NCI-H1694 treated with DMSO at 0.1 percent for 48 hours (cell line): ENCODE measurements around the gene NPAS2.

Experiments
- DNase-seq: peaks from one replicate; lab custom pipeline; 2025; lab: John Stamatoyannopoulos, UW

The NPAS2 gene

DNA sequence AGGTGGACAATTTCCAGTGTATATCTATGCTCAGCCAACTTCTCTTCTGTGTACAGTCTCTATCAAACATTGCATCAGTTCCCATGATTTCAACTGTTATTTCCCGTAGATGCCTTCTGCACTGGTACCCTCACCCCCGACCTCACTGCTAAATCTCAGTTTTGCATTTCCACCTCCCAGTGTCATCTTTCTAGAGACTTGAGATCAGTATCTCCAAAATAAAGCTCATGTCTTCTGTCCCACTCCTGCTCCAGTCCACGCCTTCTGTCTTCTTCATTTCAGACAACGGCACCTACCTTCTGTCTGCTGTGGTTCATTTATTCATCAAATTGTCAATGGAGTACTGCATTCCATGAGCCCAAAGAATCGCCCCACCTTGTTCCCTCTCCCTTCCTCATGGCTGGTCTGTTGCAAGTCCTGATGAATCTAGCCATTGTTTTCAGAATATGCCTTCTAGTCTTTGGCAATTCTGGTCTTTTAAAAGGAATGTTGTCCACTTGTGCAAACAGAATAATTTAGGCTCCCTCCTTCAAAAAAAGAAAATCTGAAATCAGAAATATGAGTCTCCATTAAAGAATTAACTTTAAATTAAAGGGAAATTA is 23.3 kb upstream of the NPAS2 start:
- no peak for DNase-seq

DNA sequence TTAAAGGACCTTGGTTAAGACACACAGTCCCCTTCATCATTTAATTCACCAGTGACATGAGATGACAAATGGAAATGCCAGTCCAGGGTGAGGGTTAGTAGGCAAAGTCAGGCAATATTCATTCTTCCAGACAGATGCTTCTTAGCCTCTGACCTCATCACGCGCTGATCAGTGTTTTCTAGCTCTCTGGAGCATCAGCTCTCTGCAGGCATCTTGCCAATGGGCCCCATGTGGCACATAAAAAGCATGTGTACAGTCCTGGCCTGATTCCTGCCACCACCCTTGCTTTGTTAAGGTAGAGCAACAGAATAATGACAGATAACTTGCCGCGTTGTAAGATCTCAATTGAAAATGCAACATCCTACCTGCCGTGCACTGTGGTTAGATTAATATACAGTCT is 20.3 kb upstream of the NPAS2 start:
- DNase-seq, result no peak

DNA sequence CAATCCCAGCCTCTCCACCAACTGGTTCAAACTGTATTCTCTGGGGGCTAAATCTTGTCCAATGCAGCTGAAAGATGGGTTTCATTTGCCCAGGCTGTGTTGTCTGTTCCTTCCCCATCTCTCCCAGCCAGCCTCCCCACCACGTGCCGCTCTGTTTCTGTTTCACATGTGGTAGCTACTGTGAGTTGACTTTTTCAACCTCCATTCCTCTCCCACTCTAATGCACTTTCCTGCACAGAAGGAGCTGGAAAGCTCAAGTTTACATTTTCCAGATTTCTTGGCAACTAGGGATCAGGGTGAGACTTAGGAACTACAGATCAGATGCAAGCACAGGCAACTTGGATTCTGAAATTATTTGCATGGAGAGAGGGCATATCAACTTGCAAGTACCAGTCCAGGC is 19.0 kb upstream of the NPAS2 start:
- DNase-seq, result no peak

DNA sequence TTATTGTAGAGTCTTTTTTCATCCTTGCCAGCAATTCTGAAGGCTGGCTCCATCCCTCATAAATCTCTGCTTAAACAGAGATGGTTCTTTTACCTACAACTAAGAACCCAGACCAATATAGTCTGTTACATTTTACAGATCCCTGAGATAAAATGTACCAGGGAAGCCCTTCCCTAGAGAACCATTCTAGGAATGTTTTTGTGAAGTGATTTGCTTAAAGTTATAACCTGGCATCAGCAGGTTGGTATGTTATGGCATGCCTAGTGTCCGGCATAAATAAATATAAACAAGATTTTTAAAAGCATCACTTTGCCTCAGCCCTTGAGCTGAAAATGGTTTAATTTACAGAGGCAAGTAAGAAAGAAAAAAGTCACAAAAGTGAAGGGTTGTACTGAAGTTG is 18.5 kb upstream of the NPAS2 start:
- DNase-seq, result no peak

DNA sequence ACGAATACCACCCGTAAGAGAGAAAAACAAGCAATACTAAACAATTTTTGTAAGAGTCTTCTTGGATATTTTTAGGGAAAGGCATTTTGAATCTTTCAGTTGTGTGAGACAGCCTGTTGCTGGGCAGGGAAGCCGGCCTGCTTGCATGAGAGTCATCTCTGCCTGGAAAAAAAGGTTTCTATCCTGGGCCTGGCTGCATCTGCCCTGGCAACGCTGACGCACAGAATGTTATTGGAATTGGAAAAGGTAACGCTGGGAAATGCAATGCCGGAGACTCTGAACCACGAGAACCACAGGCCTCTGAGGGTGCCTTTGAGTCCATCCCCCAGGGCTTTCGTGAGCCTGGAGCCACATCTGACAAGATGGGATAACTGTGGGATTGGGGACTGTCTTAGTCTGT is 17.9 kb upstream of the NPAS2 start:
- no peak for DNase-seq

DNA sequence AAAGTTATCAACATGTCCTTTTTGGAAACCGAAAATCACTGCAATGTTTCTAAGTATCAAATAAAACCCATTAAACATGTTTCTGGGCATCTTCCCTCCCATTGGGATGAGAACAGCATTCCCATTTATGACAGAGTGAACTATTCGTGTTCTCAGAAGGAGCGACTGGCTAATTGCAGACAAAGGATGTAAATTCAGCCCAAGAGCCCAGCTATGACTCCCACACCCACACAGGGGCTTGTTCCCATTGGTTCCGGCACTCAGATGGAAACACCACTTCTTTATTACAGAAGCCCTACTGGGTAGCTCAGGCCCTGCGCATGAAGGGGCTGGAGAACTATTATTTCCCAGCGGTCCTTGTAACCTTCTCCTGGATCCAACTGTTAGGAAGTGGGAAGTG is 16.6 kb upstream of the NPAS2 start:
- DNase-seq, result no peak

DNA sequence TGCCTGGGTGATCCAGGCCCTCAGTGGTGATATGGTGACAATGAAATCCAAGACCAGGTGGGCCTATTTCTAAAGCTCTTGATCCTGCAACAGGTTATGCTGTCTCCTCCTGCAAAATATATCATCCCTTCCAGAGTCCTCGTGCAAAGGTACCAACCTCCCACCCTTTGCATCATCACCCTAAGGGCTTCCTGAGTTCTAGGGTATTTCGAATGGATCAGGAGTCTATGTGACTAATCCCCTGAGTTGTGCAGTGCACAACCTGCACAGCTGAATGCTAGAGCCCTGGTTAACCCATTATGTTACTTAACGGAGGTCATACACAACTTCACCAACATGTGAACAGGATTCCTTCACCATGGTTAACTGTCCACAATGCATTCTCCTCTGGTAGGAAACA is 13.4 kb upstream of the NPAS2 start:
- DNase-seq, result no peak

DNA sequence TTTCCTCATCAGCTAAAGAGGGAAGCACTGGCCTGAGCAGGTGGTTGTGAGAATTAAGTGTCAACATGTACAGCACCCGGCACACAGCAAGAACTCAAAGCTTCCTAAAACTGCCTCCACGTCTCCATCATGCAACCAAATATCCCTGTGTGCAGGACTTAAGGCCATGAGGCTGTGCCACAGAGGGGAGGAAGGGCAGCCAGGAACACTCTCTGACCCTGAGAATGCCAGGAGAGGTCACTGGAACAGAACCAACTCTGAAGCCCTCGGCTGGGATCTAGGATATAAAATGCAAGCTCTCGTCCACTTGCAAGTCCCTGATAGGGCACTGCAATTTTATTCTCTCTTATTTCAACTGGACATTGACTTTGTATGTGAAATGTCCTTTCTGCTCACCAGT is 12.2 kb upstream of the NPAS2 start:
- DNase-seq, result no peak

DNA sequence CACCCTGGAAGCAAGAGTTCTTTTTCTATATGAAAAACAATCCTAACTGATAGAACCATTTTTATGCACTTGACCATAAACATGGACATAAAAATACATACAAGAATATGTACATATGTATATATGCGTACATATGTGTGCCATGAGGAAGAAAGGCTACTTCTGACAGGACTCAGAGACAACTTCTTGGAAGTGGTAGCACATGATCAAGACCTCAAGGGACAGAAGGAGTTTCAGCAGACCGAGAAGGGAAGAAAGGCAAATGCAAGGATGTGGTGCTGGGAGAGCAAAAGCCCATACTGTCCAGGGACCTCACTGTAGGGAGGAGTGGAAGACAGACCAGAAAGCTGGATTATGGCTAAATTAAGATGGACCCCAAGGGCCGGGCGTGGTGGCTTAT is 11.4 kb upstream of the NPAS2 start:
- DNase-seq, result no peak

DNA sequence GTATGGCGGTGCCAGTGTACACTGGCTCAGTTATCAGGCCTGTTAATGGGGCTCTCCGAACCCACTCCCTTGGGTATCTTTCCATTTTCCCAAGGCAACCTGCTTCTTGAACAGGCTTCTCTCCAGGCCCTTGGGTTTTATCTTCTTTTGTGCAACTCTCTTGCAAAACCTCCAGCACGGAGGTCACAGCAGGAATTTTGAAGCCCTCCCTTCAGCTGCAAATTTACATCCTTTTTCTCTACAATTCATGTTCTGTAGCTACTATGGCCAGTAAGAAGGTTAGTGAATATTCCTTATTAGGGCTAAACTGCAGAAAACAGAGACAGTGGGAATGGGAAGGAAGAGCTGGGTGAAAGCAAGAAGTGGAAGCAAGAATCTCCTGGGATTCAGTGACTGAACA is 10.4 kb upstream of the NPAS2 start:
- no peak for DNase-seq

DNA sequence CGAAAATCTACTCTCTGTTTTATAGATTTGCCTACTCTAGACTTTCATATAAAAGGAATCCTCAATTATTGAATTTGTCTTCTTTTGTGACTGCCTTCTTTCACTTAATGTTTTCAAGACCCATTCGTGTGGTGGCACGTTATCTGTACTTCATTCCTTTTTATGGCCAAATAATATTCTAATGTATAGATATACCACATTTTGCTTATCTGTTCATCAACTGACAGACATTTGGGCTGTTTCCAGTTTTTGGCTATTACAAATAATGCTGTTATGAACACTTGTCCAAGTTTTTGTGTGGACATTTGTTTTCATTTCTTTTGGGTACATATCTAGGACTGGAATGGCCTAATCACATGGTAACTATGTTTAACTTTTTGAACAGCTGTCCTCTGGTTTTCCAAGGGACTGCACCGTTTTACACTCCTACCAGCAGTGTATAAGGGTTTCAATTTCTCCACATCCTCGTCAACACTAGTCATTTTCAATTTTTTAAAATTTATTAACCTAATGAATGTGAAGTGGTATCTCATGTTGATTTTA is 9.3 kb upstream of the NPAS2 start:
- DNase-seq, result no peak

DNA sequence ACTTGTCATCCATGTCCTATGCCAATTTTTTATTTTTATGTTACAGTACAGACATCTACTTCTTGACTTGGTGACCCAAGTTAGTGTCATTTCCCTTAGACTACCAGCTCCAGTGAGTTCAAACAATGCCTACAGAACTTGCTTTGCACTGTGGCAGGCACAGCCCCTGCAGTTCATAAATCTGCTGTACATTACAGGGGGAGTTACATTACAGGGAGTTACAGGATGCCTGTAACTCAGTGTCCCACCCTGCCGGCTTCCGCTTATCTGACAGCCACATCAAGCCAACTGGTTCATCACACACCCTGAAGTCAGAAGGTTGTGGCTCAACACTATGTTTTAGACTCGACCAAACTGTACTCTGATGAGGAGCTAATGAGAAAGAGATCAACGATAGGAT is 7.8 kb upstream of the NPAS2 start:
- DNase-seq, result no peak

DNA sequence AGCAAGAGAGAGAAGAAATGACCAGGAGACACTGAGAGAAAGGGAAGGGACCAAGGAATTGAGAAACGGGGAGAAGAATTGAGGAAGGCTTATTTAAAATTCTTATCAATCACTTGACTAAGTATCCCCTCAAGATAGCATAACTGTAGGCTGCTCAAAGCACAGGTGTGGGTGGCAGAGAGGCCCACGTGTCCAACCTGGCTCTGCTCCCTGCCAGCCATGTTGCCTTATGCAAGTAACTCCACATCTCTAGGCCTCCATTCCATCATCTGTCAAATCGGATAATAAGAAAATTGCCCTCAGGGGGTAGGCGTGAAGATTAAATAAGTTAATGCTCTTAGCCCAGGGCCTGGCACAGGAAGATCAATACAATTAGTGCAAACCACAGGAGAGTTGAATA is 7.4 kb upstream of the NPAS2 start:
- no peak for DNase-seq

DNA sequence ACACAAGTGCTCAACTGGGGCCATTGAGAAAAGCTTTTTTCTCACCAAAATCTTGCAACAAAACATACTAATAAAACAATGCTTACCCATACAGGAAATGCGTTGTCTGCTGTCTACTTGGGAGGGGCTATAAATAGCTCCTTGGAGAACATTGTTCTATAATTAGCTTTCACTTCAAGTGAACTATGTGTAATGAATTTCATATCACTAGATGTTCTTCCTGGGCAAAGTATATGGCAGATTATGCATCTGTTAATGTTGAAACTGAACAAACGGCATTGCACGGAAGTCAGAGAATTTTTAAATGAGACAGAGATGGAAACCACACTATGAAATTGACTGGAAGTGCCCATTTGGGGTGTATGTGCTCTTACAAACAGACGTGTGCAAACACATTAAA is 6.4 kb upstream of the NPAS2 start:
- no peak for DNase-seq

DNA sequence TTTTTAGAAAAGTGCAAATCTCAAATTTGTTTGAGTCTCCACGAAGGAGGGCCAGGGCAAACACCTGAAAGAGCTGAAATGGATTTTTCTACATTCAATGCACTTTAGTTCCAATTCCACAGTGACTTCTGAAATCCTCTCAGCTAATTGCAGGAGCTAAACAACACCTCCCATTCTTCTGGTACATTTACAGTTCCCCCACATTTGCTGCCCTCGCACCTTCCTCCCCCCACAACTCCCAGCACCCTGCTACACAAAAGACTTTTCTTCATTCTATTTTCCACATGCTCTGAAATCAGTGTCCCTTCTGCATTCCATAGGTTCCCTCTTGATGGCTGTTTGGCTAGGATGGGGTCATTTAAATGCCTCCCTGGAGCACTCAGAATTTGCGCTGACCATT is 5.9 kb upstream of the NPAS2 start:
- no peak for DNase-seq

DNA sequence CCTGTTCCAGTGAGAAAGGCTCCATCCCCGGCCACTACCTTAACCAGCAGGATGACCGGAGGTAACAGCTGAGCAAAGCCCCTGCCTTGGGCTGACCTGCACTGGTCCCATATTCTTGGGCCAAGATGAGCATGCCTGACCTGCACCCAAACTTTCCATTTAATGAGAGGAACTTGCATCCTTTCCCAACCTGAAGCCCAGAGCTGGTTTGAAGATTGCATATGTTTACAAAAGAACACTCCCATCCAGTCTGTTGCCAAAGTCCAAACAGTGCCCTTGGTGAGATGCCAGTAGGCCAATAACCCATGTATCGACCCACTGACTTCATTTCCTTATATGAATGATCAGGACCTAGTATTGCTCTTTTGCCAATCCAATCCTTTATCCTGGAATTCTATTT is 5.5 kb upstream of the NPAS2 start:
- no peak for DNase-seq

DNA sequence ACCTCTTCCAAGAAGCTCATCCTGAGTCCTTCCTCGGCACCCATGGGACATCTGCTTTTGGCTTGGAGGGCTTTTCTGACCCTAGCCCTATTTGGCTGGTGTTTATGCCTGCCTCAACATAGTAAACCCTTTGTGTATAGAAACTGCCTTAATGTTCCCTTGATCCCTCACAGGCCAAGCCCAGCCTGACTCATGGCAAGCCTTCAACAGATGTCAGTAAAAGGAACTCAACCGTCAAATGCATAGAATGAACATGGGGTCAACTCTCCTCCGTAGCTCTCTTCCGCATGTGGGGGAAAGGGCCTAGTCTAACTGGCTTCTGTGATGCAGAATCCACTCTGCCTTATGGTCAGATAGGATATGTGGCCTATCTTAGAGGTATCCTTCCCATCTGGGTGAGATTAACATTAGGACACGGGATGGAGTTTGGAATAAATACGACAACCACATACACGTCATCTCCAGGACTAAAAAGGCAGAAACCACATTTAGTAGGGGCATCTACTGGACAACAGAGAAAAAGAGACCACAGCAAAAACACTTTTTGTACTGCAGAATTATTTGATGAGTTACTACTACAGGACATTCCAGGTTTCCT is 2.5 kb upstream of the NPAS2 start:
- DNase-seq, result no peak

DNA sequence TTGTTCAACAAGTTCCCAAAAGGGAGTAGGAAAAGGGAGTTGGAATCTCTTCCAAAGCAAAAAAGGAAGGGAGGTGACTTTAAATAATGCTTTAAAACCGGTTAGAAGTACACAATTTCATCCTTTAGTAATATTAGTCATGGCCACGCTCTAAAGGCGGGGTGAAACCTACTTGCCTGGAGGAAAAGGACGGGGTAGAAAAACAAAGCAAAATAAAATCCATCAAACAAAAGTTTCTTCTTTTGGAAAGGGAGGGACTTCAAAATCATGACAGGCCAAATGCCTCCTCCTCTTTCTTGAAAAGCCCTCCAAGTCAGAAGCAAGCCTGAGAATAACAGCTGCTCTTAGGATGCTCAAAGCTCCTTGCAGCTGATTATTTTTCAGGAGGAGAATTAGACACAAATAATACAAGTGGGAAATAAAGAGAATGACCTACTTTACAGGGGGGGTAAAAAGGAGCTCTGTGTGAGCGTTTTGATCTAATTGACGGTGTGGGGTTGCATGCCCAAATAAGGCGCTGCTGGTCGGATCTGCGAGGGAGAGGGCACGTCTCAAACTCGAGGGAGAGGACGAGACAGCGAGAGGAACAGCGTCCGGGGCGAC is 1.8 kb upstream of the NPAS2 start:
- no peak for DNase-seq

DNA sequence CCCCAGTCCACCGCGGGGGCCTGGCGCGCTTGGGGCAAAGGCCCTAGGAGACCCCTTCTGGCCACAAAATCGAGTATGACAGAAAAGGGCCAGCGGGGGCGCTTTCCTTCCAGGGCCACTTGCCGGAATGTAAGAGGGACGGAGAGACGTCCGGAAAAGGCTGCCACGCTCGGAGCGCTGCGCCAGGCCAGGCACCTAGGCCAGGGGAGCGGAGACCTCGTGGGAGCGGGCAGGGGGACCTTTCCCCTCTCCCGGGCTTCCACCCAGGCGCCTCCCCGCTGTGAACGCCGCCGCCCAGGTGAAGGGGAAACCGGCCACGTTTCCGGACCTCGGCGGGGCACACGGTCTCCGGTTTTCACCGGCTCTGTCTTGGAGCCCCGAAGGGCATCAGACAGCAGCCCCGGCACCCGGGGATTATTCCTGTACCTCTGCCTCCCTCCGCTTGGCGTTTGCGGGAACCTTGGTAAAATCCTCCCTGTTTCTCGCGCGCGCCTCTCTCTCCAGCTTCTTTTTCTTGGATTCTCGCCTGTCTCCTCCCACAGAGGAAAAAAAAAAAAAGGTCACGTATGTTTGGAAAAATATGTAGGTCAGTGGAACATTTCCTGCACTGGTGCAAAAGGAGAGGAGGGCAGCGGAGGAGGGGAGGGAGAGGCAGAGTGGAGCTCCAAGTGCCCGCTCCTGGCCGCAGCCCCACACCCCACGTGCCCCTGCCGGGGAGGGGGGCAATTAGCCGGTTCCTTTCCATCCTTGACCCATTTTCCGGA is 1.2 kb upstream of the NPAS2 start:
- DNase-seq, result no peak

DNA sequence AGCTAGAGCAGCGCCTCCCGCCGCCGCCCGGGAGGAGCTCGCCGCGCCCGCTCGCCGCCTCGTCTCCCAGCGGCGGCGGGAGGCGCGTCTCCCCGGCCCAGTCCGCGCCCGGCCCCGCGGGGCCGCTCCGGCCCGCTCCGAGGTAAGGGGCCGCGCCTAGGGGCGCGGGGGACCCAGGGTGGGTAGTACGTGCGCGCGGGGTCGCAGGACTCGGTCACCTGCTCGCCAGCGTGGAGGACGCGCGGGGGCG is 259 bp downstream of the NPAS2 start:
- DNase-seq, result no peak

DNA sequence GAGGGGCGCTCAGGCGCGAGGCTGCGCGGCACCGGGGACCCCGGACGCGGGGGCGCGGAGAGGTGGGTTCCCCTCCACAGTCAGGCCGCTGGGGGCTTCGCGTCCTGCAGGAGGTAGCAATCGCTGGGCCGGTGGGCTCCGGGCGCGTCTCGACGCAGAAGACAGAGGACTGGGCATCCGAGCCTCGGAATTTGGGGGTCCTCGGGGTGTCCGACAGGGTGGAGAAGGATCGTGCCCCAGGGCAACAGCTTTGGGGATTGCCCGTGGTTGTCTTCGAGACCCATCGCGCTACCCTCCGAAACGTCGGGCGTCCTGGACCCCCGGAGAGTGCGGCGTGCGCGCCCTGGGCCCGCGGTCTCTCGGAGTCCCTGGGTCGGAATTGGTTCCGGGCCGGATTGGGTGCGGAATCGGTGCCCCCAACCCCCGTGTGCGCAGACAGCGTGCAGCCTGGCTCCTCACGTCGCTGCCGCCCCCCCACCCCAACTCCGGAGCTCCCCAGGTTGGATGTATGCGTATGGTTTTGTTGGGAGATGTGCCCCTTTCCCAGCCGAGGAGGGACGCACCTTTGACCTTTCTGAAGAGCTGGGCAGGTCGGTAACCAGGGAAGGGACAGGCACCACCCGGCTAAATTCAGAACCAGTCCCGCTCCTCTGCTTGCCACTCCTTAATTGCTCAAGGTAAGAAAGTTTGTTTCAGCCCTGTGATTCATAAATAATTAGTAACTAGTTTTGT is 750 bp downstream of the NPAS2 start:
- no peak for DNase-seq

DNA sequence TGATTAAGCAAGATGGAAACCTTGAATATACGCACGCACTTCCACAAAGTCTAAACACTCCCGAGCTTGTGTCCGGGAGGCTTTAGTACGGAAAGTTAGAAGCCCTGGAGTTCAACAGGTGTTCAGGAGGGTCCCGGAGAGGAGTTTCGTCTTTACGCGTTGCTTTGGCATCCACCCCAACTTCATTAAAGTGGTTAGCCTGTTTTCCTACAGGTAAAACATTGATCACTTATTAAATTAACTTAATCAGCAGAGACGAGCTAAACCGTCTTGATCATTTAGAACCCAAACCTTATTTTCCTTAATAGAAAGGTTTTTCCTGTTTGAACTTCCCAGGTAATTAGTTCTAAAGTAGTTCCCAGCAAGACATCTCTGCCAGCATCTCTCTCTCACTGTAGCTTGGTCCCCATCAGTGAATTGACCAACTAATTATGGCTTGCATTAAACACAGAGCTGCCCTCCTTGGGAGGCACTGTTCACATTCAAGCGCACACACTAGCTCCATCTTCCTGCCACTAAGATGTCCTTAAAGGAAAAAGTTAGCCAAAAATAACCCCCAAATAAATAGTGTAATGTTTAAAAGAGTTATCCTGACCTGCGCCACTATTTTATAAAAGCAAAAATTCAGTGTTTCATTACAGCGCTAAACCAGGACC is 1.4 kb downstream of the NPAS2 start:
- DNase-seq, result no peak
